NCI-H748 (cell line): ENCODE data around the gene ESRRG.

Experiments
- DNase-seq: peaks from one replicate; lab custom pipeline; 2025; ENCODE audit not compliant: unreplicated experiment; lab: John Stamatoyannopoulos, UW

Gene ESRRG

DNA sequence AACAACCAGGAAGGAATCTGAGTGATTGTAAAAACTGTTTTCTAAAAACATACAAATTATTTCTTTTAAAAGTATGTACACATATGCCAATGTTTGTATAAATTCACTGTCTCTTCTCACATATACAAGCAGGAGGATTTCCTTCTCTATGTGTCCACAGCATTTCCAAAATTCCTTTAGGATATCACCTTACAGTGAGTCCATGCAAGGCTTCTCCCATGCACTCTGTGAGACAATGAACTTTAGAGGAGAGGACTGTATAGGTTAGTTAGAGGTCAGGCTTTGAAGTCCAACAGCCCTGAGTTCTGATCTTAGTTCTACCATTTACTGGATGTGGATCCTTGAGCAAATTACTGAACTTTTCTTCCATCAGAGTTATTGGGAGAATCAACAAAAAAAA, 265.9 kb downstream of the ESRRG start:
- DNase-seq: no peak

DNA sequence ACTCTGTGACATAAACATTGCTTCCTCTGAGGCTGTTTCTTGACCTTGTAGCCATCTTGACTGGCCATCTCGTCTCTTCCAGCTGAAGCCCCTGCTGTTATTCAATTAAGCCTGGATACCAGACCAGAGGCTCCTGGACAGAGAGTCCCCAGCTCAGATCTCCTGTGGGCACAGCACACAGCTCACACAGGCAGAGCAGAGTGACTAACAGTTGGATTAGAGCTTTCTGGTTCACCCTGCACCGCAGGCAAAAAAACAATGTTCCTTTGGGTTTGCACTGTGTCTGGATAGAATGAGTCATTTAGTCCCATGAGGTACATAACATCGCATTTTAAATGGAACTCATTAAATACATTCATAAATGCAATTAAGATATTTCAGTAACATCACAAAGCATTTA, 266.5 kb downstream of the ESRRG start:
- no peak for DNase-seq

DNA sequence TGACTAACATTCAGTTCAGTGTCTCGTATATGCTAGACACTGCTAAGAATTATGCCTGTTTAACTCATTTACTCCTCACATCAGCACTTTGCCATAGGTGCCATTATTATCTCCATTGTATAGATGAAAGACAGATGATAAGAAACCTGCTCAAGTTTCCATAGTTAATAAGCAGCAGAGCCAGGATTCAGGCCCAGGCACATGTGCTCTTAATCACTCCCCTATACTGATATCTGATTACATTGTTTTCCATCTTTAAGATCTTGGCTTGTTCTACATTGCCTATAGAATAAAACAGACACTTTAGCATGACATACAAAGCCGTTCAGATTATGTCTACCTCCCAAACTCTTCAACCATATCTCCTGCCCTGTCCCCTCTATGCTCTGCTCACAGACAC, 269.5 kb downstream of the ESRRG start:
- no peak for DNase-seq
